MM.1S (cell line): Measurements from ENCODE around the gene AHSG.

Experiments
- DNase-seq: peaks from one replicate; pipeline ENCODE4 v3.0.0-alpha.2; 2015
- H2AFZ ChIP-seq: fragments of 300-600 bp; sonication (generic); 2 replicates; pipeline ENCODE4 v1.6.0; 2016; ENCODE audit warnings: antibody characterized with exemption, low read length
- H3F3A ChIP-seq: fragments of 300-600 bp; sonication (generic); 2 replicates; pipeline ENCODE4 v1.6.1; 2016; ENCODE audit warnings: mild to moderate bottlenecking, antibody characterized with exemption, low read length, moderate library complexity, mixed read lengths; ENCODE audit not compliant: insufficient read depth
- H3K27ac ChIP-seq: fragments of 300-600 bp; sonication (generic); 2 replicates; pipeline ENCODE4 v1.5.1; 2016; ENCODE audit warnings: mild to moderate bottlenecking, low read length
- H3K27me3 ChIP-seq: fragments of 300-600 bp; sonication (generic); replicated peaks from 2 replicates; pipeline ENCODE4 v1.6.0; 2016; ENCODE audit warnings: low read length; ENCODE audit not compliant: insufficient read depth
- H3K36me3 ChIP-seq: fragments of 300-600 bp; sonication (generic); replicated peaks from 2 replicates; pipeline ENCODE4 v1.6.1; 2016; ENCODE audit warnings: mild to moderate bottlenecking, low read length, mixed read lengths; ENCODE audit not compliant: insufficient read depth
- H3K4me1 ChIP-seq: fragments of 300-600 bp; sonication (generic); 2 replicates; pipeline ENCODE4 v1.6.1; 2016; ENCODE audit warnings: low read length, mixed read lengths
- H3K4me2 ChIP-seq: fragments of 300-600 bp; sonication (generic); 2 replicates; pipeline ENCODE4 v1.6.0; 2016; ENCODE audit warnings: low read depth, low read length
- H3K4me3 ChIP-seq: fragments of 300-600 bp; sonication (generic); 2 replicates; pipeline ENCODE4 v1.5.1; 2016; ENCODE audit warnings: low read length, mixed read lengths
- H3K79me2 ChIP-seq: fragments of 300-600 bp; sonication (generic); 2 replicates; pipeline ENCODE4 v1.6.1; 2016; ENCODE audit warnings: mixed run types, low read length, mixed read lengths
- H3K9ac ChIP-seq: fragments of 300-600 bp; sonication (generic); 2 replicates; pipeline ENCODE4 v1.6.1; 2016; ENCODE audit warnings: low read length, mixed read lengths
- H3K9me2 ChIP-seq: fragments of 300-600 bp; sonication (generic); replicated peaks from 2 replicates; pipeline ENCODE4 v1.6.1; 2016; ENCODE audit warnings: mild to moderate bottlenecking, low read length, mixed read lengths; ENCODE audit not compliant: insufficient read depth
- H3K9me3 ChIP-seq: fragments of 300-600 bp; sonication (generic); replicated peaks from 2 replicates; pipeline ENCODE4 v1.6.1; 2016; ENCODE audit warnings: mild to moderate bottlenecking, low read length, mixed read lengths; ENCODE audit not compliant: insufficient read depth
- H4K20me1 ChIP-seq: fragments of 300-600 bp; sonication (generic); 2 replicates; pipeline ENCODE4 v1.6.1; 2016; ENCODE audit warnings: mild to moderate bottlenecking, low read length, moderate library complexity, mixed read lengths; ENCODE audit not compliant: insufficient read depth
- EZH2 ChIP-seq: fragments of 300-600 bp; sonication (generic); optimal IDR thresholded peaks from 2 replicates; pipeline ENCODE3; 2017; ENCODE audit warnings: low read depth, mild to moderate bottlenecking, antibody characterized with exemption, low read length, mixed read lengths
- EZH2phosphoT487 ChIP-seq: fragments of 300-600 bp; sonication (generic); IDR thresholded peaks from 2 replicates; pipeline ENCODE4 v1.6.1; 2018; ENCODE audit warnings: antibody characterized with exemption, low read length
- TF ChIP-seq, protein P1 (sequence below): fragments of 300-600 bp; sonication (generic); IDR thresholded peaks from 2 replicates; pipeline ENCODE4 v1.5.1; 2016; ENCODE audit warnings: antibody characterized with exemption, low read length, mixed read lengths

Gene AHSG

DNA sequence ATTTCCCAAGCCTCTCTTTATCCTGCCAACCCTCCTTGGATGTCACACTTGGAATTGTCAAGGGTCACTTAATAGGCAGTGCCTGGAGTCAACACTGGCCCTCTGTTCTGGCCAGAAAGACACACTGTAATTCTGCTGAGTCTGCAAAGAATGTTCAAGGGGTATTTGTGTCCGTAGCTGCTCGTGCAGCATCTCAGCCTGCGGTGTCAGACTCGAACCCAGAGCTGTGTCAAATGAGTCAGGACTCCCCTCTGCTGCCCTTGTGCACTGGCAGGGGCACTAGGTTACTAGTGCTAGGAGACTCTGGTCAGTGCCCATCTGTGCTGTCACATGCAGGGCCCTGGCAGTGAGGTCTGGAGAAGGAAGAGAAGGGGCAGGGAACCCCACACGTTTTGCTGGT, 795 bp upstream of the AHSG start:
- Histone ChIP-seq H3K9me3 (no peaks in the 10 kb centered on the region), H3K79me2 (no peaks in the 10 kb centered on the region), H2AFZ (no peak overlapping the region), H3K9me2 (no peaks in the 10 kb centered on the region), H3K27ac (no peak overlapping the region), H3K27me3 (no peaks in the 10 kb centered on the region), H3K36me3 (no peaks in the 10 kb centered on the region), H3K4me2 (no peak overlapping the region), H3K4me3 (no peak overlapping the region), H3K9ac (no peak overlapping the region), H3F3A (peaks cover 31% of the 10 kb centered on the region), H4K20me1 (no peaks in the 10 kb centered on the region), H3K4me1 (peaks cover 38% of the 10 kb centered on the region)
- no peak for DNase-seq
- TF ChIP-seq EZH2 (no peak), EZH2phosphoT487 (no peak)
- TF ChIP-seq, protein P1, sequence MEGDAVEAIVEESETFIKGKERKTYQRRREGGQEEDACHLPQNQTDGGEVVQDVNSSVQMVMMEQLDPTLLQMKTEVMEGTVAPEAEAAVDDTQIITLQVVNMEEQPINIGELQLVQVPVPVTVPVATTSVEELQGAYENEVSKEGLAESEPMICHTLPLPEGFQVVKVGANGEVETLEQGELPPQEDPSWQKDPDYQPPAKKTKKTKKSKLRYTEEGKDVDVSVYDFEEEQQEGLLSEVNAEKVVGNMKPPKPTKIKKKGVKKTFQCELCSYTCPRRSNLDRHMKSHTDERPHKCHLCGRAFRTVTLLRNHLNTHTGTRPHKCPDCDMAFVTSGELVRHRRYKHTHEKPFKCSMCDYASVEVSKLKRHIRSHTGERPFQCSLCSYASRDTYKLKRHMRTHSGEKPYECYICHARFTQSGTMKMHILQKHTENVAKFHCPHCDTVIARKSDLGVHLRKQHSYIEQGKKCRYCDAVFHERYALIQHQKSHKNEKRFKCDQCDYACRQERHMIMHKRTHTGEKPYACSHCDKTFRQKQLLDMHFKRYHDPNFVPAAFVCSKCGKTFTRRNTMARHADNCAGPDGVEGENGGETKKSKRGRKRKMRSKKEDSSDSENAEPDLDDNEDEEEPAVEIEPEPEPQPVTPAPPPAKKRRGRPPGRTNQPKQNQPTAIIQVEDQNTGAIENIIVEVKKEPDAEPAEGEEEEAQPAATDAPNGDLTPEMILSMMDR, result no peak

DNA sequence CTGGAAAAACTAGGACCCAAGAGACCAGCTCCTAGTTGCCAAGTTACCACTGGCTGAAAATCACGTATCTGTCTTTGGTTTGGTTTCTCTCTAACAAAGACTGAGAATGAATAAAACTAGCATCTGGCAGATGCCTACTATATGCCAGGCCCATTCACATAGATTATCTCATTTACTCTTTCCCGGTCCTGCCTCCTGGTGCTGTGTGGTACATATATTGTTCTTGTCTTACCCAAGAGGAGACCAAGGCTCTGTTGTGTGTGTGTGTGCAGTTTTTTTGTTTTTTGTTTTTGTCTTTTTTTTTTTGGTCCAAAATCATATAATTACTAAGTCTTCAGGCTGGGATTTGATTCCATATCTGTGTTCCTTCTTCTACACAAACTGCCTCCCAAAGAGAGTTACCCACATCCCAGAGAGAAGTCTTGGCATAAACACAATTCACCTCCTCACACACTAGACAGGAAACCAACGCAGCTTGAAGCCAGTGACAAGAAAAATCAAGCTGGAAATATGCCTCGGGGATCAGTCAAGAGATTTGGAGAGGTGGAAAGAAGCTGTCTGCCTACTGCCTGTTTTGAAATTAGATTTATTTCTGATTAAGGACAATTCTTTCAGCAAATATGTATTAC, 891 bp downstream of the AHSG start:
- Histone ChIP-seq H3K4me3 (peak overlapping the region; percentile 37; the same call in 1 of the 2 replicates), H3K79me2 (no peaks in the 10 kb centered on the region), H2AFZ (peak overlapping the region; percentile 81), H3F3A (peaks cover 24% of the 10 kb centered on the region), H3K36me3 (no peaks in the 10 kb centered on the region), H3K9ac (peak overlapping the region; percentile 15; the same call in 1 of the 2 replicates), H3K4me2 (peak overlapping the region; percentile 70; the same call in 1 of the 2 replicates), H4K20me1 (no peaks in the 10 kb centered on the region), H3K9me2 (no peaks in the 10 kb centered on the region), H3K4me1 (peaks cover 36% of the 10 kb centered on the region), H3K9me3 (no peaks in the 10 kb centered on the region), H3K27me3 (peaks cover 8% of the 10 kb centered on the region), H3K27ac (peak overlapping the region; percentile 47; the same call in 1 of the 2 replicates)
- DNase-seq, result no peak
- TF ChIP-seq EZH2phosphoT487 (no peak), EZH2 (no peak)
- TF ChIP-seq, protein P1, result no peak

DNA sequence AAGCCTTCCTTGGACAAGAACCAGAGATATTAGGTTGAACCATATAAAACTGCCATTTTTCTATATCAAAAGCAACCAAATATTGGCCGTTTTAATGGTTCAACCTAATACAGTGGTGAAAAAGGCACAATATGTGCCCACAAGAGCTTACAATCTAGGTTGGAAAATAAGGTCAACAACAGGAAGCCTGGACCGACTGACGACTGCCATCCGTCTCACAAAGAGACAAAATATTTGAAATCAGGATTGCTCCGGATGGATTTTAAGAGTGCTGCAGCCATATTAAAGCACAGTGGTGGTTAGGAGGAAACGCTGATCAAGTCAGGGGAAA, 1.4 kb downstream of the AHSG start:
- H3K4me1 ChIP-seq, result peaks cover 31% of the 10 kb centered on the region
- peaks cover 20% of the 10 kb centered on the region for H3F3A ChIP-seq
- peak overlapping the region; percentile 81 for H2AFZ ChIP-seq
- no peaks in the 10 kb centered on the region for H3K79me2 ChIP-seq
- DNase-seq, result no peak
- no peaks in the 10 kb centered on the region for H3K9me3 ChIP-seq
- H3K9me2 ChIP-seq, result no peaks in the 10 kb centered on the region
- peak overlapping the region; percentile 70 for H3K4me2 ChIP-seq
- peak overlapping the region; percentile 47 for H3K27ac ChIP-seq
- peak overlapping the region; percentile 37 for H3K4me3 ChIP-seq
- H3K27me3 ChIP-seq, result peaks cover 8% of the 10 kb centered on the region
- TF ChIP-seq, protein P1, result no peak
- TF ChIP-seq EZH2, result no peak
- TF ChIP-seq EZH2phosphoT487, result no peak
- no peaks in the 10 kb centered on the region for H3K36me3 ChIP-seq
- H3K9ac ChIP-seq, result peak overlapping the region; percentile 15; the same call in 1 of the 2 replicates
- no peaks in the 10 kb centered on the region for H4K20me1 ChIP-seq
